ENCODE measurements around the gene SEC14L2. TPM values are rescaled to one million over a fixed set of nuclear protein-coding genes. Genes with fewer than 3 reads are reported as not detected.

SEC14L2 gene
- 33.0 and 36.9 TPM in 2 replicates for total RNA-seq

DNA sequence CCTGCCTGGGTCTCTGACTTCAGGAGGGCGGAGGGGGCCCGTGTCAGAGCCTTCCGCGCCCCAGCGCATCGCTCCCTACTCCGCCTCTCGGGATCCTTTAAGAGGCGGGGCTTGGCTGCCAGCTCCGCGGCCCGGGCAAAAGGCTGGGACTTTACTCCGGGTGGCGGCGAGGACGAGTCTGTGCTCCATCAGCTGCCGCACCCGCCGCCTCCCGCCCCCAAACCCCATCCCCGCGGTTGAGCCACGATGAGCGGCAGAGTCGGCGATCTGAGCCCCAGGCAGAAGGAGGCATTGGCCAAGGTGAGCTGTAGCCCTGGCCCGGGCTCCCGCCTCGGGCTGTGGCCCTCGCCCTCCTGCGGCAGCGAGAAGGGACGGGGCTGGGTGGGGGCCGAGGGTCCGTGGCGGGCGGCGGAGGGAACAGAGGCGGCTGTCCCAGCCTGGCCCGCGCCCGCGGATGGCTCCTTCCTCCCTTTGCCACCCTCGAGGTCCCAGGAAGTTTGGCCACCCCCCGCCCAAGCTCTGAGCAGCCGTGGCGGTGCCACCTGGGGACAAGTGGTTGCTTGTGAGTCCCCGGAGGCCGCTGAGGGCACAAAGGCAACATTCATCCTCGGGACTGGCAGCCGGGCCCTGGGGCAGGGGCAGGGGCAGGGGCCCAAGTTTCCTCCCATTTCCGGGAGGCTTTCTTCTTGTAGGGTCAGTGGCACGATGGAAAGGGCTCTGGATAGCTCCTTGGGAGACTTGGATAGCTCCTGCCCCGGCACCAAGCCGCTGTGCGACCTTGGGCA, at the start of gene SEC14L2:
Gene SEC14L2, plus strand, starts transcription at position 148 of the 785 bp plus-strand sequence. Its CDS starts 99 bp downstream, at position 247.

DNA sequence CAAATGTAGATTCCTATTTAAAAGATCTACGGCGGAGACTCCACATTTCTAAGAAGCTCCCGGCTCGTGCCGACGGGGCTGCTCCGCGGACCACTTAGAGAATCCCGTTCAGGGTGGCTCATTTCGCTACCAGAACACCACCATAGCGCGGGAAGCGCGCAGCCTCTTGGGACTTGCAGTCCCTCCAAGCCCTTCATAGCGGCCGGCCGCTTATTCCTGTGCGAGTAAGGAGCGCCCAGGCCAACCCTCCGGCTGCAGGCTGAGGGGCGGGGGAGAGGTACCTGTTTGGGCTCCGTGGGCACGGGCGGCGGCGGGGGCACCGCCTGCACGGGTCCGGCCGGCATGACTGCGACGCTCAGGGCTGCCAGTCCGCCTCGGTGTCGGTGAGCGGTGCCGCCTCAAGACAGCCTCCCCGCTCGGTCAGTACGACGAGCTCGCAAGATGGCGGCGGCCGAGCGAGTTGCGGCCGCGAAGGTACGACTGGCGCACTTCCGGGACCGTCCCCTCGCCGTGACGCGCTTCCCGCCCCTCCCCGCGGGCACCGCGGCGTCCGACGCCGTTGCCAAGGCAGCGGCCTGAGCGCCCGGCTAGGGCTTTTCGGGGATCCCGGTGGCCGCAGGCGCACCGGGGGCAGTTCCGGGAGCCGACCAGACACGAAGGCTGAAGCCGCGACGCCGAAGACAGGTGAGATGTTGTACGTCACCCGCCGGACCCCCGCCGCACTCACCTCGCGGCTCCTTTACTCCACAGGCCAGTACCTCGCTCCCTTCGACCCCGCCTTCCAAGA, 40.2 kb upstream of the SEC14L2 start, which contains the start of the genes CCDC157 and SF3A1:
Gene CCDC157, plus strand, starts transcription at position 559 of the 787 bp plus-strand sequence. CDS start 8,994 bp downstream, outside the sequence.
Gene SF3A1, minus strand, starts transcription at position 446 of the 787 bp plus-strand sequence. Its CDS starts 102 bp downstream, at position 344.

DNA sequence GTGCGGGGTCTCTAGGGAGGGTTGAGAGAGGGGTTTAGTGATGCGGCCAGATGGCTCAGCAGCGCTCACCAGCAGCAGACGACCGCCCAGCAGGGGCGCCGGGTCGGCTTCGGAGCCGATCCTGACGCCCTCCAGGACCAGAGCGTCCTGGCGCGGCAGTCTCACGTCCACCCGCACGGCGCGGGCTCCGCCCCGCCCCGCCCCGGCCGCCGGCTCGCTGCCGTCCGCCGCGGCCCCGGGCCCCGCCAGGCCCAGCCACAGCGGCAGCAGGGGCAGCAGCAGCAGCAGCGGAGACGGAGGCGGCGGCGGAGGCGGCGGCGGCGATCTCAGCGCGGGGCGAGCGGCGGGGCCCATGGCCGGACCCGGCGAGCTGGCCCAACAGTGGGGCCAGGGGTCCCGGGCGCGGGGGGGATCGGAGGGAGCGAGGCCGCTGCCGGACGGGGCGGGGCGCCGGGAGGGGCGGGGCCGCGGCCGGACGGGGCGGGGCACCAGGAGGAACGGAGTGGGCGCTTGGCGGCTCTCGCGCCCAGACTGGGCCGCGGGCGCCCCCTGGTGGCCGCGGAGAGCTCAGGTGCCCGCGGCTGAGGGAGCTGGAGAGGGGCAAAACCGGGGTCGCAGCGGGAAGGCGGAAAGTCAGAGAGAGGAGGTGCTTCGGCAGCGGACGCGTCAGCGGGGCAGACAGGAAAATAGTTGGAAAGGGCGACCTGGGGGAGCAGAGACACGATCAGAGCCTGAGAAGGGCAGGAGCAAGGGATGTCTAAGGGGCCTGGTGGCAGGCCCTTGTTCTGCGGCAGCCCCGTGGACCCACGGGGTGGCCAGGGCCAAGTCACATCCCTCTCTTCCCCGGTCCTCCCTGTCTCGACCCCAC, 9.6 kb upstream of the SEC14L2 start, which contains the start of gene RNF215:
Gene RNF215, minus strand, starts transcription at position 452 of the 868 bp plus-strand sequence. Its CDS starts 98 bp downstream, at position 354.

DNA sequence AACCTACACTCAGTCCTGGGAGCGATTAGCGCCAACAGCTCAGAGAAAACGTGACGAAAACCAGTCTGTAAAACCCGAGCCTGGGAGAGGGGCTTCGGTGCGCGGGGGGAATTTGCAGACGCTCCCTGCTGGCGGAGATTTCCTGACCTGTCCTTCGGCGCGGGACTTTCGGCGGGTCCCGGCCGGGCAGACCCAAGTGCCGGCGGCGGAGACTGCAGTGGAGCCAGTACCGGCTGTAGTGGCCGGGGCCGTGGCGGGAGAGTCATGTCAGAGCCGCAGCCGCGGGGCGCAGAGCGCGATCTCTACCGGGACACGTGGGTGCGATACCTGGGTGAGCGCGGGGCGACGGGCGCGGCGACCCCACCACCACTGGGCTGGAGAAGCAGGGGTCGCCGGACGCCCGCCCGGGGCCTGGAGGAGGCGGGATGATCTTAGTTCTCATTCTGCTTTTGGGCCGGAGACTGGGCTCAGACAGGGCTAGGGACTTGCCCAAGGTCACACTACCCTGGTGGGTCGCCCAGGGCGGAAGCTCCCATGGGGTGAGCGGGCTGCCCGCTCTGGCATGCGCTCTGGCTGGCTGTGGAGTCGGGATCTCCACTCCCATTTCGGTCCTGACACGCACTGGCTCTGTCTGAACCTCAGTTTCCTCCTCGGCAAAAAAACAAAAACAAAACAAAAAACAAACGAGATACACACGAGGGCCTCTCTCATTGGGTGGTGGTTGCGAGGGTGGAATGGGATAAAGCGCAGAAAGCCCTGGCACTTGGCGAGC, 29.0 kb downstream of the SEC14L2 start, which contains the start of gene MTFP1:
Gene MTFP1, plus strand, starts transcription at position 153 of the 772 bp plus-strand sequence. Its CDS starts 112 bp downstream, at position 265.

DNA sequence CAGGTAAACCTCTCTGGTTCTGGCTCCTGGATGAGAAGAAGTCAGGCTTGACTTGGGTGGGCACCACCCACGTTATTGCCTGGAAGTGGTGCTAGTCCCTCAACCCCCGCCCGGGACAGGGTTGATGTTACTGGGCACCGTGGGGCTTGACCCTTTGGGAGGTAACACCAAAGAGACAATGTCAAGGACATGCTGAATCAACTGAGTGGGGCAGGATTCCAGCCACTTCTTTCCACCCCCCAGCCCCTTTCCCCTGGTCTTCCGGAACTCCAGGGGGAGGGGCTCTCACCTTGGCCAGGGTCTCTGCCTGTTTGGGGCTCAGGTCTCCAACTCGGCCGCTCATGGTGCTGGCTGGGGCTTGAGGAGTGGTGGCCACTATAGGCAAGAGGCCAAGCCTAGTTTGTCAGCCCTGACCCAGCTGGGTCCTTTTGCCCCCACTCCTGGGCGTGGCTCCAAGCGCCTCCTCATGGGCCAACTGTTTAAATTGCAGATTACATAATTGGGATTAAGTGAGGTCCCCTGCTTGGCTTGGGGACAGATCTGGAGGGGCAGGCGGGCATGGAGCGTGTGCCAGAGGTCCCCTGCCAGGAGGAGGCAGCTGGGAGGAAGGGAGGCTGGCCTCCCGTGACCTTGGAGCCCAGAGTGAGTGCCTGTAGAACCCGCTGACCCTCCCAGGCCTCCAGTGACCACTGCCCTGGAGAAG, 74.9 kb downstream of the SEC14L2 start, which contains the start of gene SEC14L3:
Gene SEC14L3, minus strand, starts transcription at position 402 of the 703 bp plus-strand sequence. Its CDS starts 59 bp downstream, at position 343.

Other genes with a start within 250 kb of the SEC14L2 start
- gene LIF, start 150.3 kb upstream of the SEC14L2 start, total RNA-seq: 0.33 and 0.49 TPM in 2 replicates
- gene OSM, start 130.2 kb upstream of the SEC14L2 start, total RNA-seq: not detected in 2 replicates
- gene CASTOR1, start 107.5 kb upstream of the SEC14L2 start, total RNA-seq: 9.0 and 13.7 TPM in 2 replicates
- 8.5 and 10.1 TPM in 2 replicates for gene TBC1D10A, start 70.1 kb upstream of the SEC14L2 start, total RNA-seq
- 28.6 and 40.0 TPM in 2 replicates for gene SF3A1, start 40.1 kb upstream of the SEC14L2 start, total RNA-seq
- 1.3 and 5.1 TPM in 2 replicates for gene CCDC157, start 40.0 kb upstream of the SEC14L2 start, total RNA-seq
- 7.8 and 8.1 TPM in 2 replicates for gene RNF215, start 9.6 kb upstream of the SEC14L2 start, total RNA-seq
- gene MTFP1, start 28.8 kb downstream of the SEC14L2 start, total RNA-seq: 106 and 127 TPM in 2 replicates
- not detected in 2 replicates for gene SEC14L3, start 75.0 kb downstream of the SEC14L2 start, total RNA-seq
- 0.15 and 0.53 TPM in 2 replicates for gene SEC14L4, start 108.7 kb downstream of the SEC14L2 start, total RNA-seq
- not detected in 2 replicates for gene SEC14L6, start 149.7 kb downstream of the SEC14L2 start, total RNA-seq
- not detected in 2 replicates for gene GAL3ST1, start 177.6 kb downstream of the SEC14L2 start, total RNA-seq
- gene PES1, start 194.9 kb downstream of the SEC14L2 start, total RNA-seq: 85.1 and 96.2 TPM in 2 replicates
- 56.9 and 74.3 TPM in 2 replicates for gene TCN2, start 210.2 kb downstream of the SEC14L2 start, total RNA-seq
- gene SLC35E4, start 238.8 kb downstream of the SEC14L2 start, total RNA-seq: 28.3 and 31.1 TPM in 2 replicates

Measured in mammary microvascular endothelial cell (primary cell).